IPS-NIHi11 (cell line): ENCODE results near the gene CPLX1.
A peak's percentile ranks its signal among the peaks of the same experiment; 100 is the strongest.

Experiments
- DNase-seq: peaks from one replicate; pipeline ENCODE4 v3.0.0; 2012; ENCODE audit warnings: mixed read lengths, low spot score

Gene CPLX1

GRCh38 chr4:825971-826330 lies at the start of gene CPLX1:
Gene CPLX1, minus strand, starts transcription at chr4:826129. Its CDS starts 1,607 bp downstream, at chr4:824522.
- DNase-seq = peak; percentile 87

DNA sequence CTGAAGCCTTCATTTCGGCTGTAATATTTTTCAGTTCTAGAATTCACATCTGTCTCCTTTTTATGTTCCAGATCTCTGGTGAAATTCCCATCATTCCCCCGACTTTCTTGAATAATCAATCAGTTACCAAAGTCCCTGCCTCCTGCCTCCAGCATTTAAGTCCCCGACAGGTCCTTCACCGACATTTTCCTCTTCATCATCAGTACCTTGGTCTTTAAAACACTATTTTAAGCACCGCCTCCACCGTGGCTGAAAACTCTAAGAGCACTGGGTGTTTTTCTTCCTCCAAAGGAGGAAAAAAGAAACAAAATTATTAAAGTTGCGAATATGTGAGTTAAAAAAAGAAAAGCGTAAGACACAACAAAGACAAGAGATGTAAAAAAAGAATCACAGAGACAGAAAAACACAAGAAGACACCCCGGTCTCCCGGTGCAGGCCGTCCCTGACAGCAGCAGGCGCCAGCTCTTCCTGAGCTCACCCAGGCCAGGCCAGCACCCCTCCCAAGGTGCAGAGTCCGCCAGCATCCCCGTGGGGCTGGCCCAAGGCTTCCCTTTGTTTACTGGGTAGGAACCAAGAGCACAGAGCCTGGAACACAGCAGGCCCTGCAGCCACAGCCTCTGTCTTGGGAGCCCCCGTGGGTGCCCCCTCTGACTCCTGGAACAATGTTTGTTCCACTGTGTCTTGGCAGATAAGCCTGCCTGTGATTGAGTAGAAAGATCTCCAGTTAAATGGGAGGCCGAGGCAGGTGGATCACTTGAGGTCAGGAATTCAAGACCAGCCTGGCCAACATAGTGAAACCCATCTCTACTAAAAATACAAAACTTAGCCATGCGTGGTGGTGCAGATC lies 49.3 kb upstream of the CPLX1 start:
- no peak for DNase-seq

GRCh38 chr4:874056-874455 lies 48.1 kb upstream of the CPLX1 start:
- DNase-seq = no peak

DNA sequence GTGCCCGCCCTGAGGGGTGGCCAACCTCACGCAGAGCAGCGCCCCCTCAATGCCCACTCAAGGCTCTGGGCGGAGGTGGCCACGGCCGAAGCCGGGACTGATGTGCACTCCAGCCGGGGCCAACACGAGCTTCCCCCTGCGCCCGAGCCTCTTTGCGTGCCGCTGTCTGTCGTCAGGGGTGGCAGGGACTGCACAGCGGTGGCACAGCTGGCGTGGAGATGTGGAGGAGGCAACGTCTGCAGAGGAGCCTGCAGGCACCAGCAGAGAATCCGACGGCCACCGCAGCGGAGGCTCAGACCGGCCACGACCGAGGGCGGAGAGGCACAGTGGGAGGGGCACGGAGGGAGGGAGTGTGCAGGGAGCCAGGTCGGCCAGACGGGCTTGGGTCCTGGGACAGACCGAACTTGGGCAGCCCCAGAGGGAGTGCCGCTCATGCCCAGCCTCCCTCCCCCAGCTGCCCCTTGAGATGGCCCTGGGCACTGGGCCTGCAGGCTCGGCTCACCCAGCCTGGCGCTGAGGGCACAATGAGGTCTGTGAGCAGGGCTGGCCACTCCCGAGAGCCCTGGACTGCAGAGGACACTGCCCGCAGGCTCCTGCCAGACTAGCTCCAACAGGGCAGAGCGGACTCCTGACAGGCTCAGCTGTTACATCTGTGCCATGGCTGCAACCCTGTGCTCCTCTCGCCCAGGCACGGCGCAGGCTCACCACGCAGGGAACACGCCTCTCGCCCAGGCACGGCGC lies 46.5 kb upstream of the CPLX1 start:
- DNase-seq = no peak

GRCh38 chr4:871484-871883 lies 45.6 kb upstream of the CPLX1 start:
- no peak for DNase-seq

- DNase-seq = no peak
Observed at GRCh38 chr4:870951-871350, 45.0 kb upstream of the CPLX1 start.

DNA sequence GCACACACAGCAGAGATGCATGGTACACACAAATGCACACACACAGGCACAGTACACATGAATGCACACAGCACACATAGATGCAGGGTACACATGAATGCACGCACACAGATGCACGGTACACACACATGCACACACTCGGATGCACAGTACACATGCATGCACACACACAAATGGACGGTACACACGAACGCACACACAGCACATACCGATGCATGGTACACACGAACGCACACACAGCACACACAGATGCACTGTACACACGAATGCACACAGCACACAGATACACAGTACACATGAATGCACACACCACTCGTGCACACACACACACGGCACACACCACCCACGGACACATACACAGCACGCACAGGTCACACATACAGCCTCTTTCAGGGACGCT lies 43.8 kb upstream of the CPLX1 start:
- no peak for DNase-seq

DNA sequence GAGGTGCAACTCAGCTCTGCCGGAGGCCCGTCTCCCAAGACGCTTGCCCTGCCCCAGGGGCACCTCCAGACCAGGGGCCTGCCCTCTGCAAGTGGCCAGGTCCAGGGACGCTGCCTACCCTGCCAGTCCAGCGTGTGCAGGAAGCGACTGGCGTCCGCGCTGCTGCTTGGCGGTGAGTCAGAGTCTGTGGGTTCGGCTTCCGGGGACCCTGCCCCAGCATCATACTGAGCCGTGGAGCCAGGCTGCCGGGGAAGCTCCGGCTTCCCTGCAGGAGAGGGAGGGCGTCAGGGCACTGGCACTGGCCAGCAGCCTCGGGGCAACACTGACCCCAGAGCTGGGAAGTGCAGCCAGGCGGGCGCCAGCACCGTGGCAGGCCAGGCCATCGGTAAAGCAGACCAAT lies 42.5 kb upstream of the CPLX1 start:
- DNase-seq = no peak

DNA sequence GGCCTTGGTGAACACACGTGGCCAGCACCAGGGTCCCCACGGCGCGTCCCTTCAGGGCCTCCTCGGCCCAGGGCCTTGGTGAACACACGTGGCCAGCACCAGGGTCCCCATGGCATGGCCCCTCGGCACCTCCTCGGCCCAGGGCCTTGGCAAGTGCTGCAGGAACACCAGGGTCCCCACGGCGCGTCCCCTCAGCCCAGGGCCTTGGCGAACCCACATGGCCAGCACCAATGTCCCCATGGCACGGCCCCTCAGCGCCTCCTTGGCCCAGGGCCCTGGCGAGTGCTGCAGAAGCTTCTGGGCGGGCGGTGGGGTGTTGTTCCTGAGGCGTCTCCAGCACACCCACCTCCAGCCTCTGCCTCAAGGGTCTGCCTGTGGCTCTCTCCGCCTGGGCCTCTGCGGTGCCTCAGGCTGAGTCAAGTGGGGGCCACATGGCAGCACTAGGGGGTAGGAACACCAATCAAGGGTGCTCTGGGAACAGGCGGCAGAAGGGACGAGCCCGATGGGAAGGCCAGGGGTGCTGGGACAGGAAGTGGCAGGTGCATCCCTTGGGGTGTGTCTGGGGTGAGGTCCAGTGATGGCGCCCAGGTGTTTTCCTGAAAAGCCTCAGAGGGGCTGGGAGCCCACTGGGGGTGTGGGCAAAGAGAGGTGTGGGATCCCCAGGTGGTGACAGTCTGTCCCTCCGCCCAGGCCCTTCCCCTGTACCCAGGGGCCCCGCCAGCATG lies 41.8 kb upstream of the CPLX1 start:
- peak; percentile 7 for DNase-seq

GRCh38 chr4:866761-867390 lies 40.9 kb upstream of the CPLX1 start:
- peak; percentile 8 for DNase-seq

DNA sequence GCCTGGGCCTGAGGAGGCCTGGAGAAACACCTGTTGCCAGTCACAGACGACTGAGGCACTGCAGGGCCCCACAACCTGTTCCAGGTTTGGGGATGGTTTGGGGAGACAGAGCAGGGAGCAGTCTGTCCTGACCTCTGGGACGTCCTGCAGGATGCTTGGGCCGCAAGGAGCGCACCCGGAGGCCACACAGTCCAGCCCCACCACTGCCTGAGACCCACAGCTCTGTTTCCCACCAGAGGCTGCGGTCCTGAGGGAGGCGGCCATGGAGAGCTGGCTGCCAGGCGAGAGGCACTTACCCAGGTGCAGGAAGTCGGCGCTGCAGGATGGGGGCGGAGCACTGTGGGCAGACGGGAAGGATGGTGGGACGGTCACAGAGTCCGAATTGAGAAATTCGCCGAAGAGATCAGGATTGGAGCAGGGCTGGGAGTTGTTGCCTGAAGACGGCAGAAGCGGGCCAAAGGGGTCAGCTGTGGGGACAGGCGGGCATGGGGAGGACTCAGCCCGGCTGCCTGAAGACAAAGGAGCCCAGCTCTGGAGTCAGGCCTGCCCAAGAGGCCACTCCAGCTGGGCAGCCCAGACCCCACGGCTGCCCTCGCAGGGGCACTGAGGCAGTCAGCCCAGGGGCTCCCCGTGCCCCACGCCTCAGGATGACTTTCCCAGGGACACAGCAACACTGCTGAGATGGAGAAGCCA lies 40.3 kb upstream of the CPLX1 start:
- DNase-seq = peak; percentile 8

DNA sequence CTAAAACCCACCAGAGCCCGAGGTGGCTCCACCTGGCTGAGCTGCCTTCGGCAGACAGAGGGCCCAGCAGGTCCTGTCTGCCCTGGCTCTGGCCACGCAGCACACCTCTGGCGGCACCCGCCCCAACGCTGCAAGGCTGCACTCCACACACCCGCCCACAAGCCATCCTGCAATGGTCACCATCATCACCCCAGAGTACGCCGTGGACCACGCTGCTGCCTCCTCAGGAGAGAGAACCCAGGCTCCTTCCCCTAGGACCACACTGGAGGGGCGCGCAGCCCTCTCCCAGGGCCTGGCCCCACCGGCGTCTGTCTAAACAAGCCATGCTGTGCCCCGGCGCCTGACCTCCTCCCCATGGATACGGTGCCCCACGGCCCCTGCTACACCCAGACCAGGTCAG lies 39.6 kb upstream of the CPLX1 start:
- peak; percentile 15 for DNase-seq

DNA sequence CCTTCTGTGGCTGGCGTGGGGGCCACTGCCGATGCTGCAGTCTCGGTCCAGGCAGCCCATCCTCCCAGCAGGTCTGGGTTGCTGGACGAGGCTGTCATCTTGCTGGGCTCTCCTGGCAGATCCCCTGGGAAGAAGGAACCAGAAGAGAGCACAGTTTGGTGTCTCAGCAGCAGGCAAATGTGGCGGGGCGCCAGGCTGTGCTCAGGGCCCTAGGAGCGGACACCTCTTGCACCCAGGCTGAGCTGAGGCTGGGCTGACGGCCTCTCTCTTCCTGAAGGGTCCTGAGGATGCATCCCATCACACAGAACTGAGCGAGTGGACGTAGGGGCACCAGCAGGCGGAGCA lies 39.2 kb upstream of the CPLX1 start:
- no peak for DNase-seq

DNA sequence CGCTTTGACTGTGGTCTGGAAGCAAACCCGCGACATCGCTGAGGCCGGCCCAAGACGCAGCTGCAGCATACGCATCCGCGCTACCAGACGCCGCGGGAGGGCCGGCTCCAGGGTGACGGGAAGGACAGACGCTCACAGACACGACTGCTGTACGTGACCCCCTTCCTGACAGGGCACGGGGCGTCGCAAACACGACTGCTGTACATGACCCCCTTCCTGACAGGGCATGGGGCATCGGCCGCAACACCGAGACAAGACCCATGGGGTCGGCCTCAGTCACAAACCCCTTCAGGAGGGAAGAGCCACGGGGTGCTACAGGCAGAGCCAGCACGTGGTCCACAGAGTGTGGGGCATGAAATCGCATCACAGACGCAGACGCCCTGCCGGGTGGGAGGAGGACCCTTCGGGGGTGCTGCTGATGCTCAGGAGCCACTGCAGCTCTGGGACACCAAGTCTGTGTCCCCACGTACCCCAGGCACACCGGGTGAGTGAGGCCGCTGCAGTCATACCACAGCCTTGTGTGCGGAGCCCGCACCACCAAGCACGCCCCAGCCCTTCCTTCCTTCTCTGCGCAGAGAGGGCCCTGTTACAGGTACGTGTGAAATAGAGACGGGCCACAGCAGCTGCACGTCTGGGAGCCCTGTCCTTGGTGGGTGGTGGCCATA lies 38.7 kb upstream of the CPLX1 start:
- DNase-seq = no peak

- DNase-seq = no peak
Observed at GRCh38 chr4:860561-860960, 34.6 kb upstream of the CPLX1 start.

- DNase-seq = no peak
Observed at GRCh38 chr4:859496-859895, 33.6 kb upstream of the CPLX1 start.

DNA sequence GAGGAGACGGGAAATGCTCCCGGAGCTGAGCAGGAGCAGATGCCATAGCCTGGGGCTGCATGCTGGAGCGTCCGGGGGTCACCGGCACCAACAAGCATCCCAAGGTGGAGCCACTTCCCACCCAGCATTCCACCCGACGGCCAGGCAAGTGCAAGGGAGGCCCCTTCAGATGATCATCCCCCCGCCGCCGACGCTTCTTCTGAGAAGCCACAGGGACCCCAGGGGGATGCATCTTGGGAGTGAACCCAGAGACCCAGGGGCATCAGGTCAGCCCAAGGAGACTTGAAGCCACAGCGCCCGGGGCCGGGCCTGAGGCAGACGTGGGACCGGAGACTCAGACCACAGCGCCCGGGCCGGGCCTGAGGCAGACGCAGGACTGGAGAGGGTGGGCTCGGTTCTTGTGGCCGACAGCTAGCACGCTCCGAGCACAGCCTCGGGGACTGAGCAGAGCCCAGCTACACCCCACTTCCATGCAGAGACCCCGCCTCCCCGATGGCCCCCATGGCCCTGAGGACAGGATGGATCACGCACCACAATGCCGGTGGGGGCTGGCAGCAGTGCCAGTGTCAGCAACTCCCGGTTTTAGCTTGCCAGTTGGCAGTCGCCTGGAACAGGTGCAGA lies 33.0 kb upstream of the CPLX1 start:
- peak; percentile 11 for DNase-seq

GRCh38 chr4:858041-858481 lies 32.1 kb upstream of the CPLX1 start:
- DNase-seq = no peak

- DNase-seq = no peak
Observed at GRCh38 chr4:857461-857860, 31.5 kb upstream of the CPLX1 start.

DNA sequence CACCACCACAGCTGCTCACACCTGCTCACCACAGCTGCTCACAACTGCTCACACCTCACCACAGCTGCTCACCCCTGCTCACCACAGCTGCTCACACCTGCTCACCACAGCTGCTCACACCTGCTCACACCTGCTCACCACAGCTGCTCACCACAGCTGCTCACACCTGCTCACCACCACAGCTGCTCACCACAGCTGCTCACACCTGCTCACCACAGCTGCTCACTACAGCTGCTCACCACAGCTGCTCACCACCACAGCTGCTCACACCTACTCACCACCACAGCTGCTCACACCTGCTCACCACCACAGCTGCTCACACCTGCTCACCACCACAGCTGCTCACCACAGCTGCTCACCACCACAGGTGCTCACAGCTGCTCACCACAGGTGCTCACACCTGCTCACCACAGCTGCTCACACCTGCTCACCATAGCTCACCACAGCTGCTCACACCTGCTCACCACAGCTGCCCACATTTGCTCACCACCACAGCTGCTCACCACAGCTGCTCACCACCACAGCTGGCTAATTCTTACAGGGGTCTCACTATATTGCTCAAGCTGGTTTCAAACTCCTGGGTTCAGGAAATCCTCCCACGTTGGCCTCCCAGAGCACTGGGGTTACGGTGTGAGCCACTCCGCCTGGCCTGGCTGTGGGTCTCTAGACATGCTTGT lies 30.4 kb upstream of the CPLX1 start:
- DNase-seq = no peak
